HG03280 (cell line): ENCODE results near the gene HOGA1.
"Not testable (repeated sequence)": the region's sequence is repeated elsewhere in the genome, so short reads cannot be mapped to it uniquely, and the experiment has no call there.

Experiments
- ATAC-seq: cut with Tn5 transposase; IDR thresholded peaks from one replicate; pipeline ENCODE4 v1.9.1; 2021; ENCODE audit warnings: mild to moderate bottlenecking, moderate library complexity; ENCODE audit not compliant: unreplicated experiment

HOGA1 gene

DNA sequence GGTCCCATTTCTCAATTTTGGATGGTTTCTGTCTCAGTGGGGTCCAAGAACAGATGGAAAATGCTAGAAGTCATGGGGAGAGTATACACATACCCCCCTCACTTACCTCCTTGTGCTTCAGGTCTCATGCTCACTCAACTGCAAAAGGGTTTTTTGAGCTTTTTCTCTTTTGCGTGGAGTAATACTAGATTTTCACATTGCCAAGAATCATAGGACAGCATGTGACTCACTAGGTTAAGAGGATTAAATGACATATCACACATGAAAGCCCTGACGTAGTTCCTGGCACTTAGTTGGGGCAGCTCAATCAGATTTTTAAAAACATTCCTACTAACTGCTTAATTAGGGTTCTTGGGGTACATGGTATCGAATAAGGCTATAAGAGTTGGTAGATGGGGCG, 60.7 kb downstream of the HOGA1 start:
- ATAC-seq: no peak

DNA sequence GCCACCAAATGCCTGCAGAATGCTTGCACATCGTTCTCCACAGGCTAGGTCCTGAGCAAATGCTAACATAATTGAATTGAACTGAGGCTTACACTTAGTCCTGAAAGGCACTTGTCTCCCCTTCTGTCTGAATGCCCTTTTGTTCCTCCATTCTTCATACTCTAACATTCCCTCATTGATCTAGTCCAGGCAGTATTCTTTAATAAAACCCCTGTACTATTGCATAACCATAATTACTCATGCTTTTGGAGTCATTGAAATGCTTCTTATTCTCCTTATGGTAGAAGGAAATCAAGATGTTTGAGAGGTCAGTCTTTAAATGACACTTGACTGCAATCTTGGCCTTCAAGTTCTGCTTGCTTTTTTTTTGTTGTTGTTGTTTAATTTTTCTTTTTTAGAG, 63.4 kb downstream of the HOGA1 start:
- ATAC-seq: no peak

DNA sequence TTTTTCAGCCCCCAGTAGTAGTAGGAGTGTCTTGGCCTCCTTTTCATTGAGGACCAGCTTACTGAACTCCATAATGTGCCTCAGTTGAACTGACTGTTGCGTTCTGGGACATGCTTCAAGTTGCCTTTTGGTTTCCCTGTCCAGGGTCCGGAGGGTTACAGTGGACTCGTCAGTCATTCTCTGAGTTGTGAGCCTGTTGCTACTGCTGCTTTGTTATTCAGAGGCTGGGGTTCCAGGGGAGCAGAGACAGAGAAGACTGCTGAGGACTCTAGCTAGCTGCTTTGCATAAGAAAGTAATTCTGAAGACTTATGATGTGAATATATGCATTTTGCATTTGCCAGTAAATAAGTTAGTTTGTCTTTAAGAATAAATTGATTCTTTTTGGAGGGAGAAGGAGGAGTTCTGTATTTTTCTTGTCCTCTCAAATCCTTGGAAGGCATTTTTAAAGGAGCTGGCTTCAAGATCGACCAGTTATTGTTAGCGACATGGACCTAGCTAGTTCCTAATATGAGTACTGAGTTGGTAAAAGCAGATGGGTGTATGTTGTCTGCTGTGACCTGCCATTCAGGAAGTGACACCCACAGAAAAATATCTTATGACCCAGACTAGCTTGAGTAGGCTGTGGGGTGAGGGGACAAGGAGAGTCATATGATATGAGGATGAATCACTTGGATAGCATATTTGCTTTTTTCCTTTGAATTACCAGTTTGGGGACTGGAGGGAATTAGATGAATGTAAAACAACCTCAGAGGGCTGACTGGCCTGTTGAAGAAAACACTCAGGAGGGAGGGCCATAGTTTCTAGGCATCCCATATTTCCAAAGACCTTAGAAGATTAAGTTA, 64.6 kb downstream of the HOGA1 start:
- ATAC-seq: peak; percentile 97

DNA sequence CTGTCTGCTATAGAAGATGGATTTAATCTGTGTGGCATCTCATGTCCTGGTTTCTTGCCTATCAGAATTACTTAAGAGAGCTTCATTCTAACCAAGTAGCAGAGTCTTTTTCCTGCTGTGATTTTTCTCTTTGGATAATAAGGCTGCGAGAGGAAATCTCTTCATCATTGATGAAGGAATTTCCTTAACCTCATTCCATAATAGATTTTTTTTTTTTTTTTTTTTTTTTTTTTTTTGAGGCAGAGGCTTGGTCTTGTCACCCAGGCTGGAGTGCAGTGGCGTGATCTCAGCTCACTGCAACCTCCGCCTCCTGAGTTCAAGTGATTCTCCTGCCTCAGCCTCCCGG, 65.2 kb downstream of the HOGA1 start:
- not testable (repeated sequence) for ATAC-seq

DNA sequence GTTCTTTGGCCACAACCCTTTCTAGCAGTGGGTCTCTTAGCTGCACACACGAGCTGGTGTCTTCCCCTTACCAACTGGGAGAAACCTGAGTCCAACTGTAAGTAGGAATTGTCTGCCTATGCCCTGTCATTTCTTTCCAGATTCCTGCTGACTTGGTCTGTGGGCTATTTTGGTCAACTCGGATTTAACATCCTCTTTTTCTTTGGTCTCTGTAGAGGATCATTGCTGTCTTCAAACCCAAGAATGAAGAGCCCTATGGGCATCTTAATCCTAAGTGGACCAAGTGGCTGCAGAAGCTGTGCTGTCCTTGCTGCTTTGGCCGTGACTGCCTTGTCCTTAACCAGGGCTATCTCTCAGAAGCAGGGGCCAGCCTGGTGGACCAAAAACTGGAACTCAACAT, 66.5 kb downstream of the HOGA1 start:
- ATAC-seq: no peak

DNA sequence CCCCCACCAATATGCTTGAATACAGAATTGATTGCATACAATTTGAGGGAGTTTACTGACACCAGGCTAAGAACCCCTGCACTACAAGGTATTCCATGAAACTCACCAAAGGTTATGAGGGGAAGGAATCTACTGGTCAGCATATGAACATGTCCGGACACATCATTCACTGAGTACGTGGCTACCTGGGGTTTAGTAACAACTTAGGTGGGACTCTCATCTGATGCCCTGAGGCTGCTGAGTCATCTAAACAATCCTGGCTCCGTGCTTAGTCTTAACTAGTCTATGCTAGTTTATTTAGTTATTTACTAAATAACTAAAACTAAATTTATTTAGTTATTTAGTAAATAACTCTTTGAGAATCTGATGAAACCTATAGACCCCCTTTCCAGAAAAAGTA, 67.6 kb downstream of the HOGA1 start:
- ATAC-seq: no peak

DNA sequence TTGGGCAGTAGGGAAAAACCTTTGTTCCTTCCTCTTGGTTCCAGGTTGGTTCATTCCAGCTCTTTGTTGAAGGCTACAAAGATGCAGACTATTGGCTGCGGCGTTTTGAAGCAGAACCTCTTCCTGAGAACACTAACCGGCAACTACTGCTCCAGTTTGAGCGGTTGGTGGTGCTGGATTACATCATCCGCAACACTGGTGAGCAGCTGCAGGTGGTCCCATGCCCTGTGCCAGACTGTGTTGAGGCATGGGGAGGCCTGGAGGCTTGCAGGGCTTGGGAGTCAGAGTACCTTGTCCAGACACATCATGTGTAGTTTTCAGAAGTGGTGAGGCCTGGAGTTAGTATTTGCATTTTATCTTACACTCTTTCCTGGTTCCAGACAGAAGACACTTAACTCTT, 72.6 kb downstream of the HOGA1 start:
- ATAC-seq: no peak

DNA sequence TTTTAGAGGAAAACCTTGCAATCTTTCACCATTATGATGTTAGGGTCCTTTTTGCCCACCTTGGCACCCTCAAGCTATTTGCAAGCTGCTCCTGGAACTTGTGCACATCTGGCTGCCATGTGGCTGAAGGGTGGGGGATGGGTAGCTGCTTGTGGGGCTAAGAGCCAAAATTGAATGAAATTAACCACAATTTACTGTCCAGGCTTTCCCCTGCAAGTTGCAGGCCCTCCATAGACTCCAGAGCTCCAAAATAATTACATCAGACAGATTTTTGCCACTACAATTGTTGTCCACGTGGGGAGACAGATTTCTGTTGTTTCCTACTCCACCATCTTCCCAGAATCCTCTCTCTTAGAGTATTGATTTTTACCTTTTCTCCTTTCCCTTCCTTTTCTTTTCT, 75.4 kb downstream of the HOGA1 start:
- ATAC-seq: no peak
